Measurements from ENCODE around the gene HEPN1. TPM values are rescaled to one million over a fixed set of nuclear protein-coding genes. Genes with fewer than 3 reads are reported as not detected.

The HEPN1 gene
- total RNA-seq, 1 experiment from 2014 or later: not detected

GRCh38 chr11:124937336-124937935, 18.4 kb downstream of the HEPN1 start:
- no peak overlapping the region for H3K4me2 ChIP-seq (ENCODE audit: low read depth, low read length, poor library complexity, severe bottlenecking)
- no peak overlapping the region for H3K4me3 ChIP-seq (ENCODE audit: low read length)
- H3K9ac ChIP-seq (ENCODE audit: low read length): no peak overlapping the region
- H3K27me3 ChIP-seq (ENCODE audit: low read length): no peaks in the 10 kb centered on the region
- no peaks in the 10 kb centered on the region for H3K9me3 ChIP-seq (ENCODE audit: low read length)
- H3K79me2 ChIP-seq (ENCODE audit: low read length): no peaks in the 10 kb centered on the region
- no peak overlapping the region for H2AFZ ChIP-seq (ENCODE audit: low read length)
- DNase-seq: no peak
- no peak overlapping the region for H3K27ac ChIP-seq (ENCODE audit: low read length)
- H4K20me1 ChIP-seq (ENCODE audit: insufficient read depth, low read depth, low read length): no peaks in the 10 kb centered on the region
- no peaks in the 10 kb centered on the region for H3K4me1 ChIP-seq (ENCODE audit: low read length)
- no peaks in the 10 kb centered on the region for H3K36me3 ChIP-seq (ENCODE audit: insufficient read depth, low read length)
- no peaks in the 10 kb centered on the region for H3K9me2 ChIP-seq (replicated peaks; ENCODE audit: insufficient read depth, low read length)

GRCh38 chr11:124938206-124938765, 19.2 kb downstream of the HEPN1 start:
- Histone ChIP-seq H2AFZ (ENCODE audit: low read length) (no peak overlapping the region), H3K4me3 (ENCODE audit: low read length) (no peak overlapping the region), H3K36me3 (ENCODE audit: insufficient read depth, low read length) (no peaks in the 10 kb centered on the region), H3K4me1 (ENCODE audit: low read length) (no peaks in the 10 kb centered on the region), H3K27ac (ENCODE audit: low read length) (no peak overlapping the region), H3K4me2 (ENCODE audit: low read depth, low read length, poor library complexity, severe bottlenecking) (no peak overlapping the region), H3K9me3 (ENCODE audit: low read length) (no peaks in the 10 kb centered on the region), H3K79me2 (ENCODE audit: low read length) (no peaks in the 10 kb centered on the region), H4K20me1 (ENCODE audit: insufficient read depth, low read depth, low read length) (no peaks in the 10 kb centered on the region), H3K27me3 (ENCODE audit: low read length) (no peaks in the 10 kb centered on the region), H3K9ac (ENCODE audit: low read length) (no peak overlapping the region), H3K9me2 (replicated peaks; ENCODE audit: insufficient read depth, low read length) (no peaks in the 10 kb centered on the region)
- DNase-seq: no peak

GRCh38 chr11:124938970-124939369, 19.9 kb downstream of the HEPN1 start:
- no peak overlapping the region for H3K4me2 ChIP-seq (ENCODE audit: low read depth, low read length, poor library complexity, severe bottlenecking)
- no peak overlapping the region for H3K9ac ChIP-seq (ENCODE audit: low read length)
- no peaks in the 10 kb centered on the region for H3K36me3 ChIP-seq (ENCODE audit: insufficient read depth, low read length)
- no peaks in the 10 kb centered on the region for H3K9me3 ChIP-seq (ENCODE audit: low read length)
- H4K20me1 ChIP-seq (ENCODE audit: insufficient read depth, low read depth, low read length): no peaks in the 10 kb centered on the region
- no peaks in the 10 kb centered on the region for H3K9me2 ChIP-seq (replicated peaks; ENCODE audit: insufficient read depth, low read length)
- no peak for DNase-seq
- no peak overlapping the region for H3K4me3 ChIP-seq (ENCODE audit: low read length)
- H3K27ac ChIP-seq (ENCODE audit: low read length): no peak overlapping the region
- no peaks in the 10 kb centered on the region for H3K79me2 ChIP-seq (ENCODE audit: low read length)
- no peaks in the 10 kb centered on the region for H3K27me3 ChIP-seq (ENCODE audit: low read length)
- no peaks in the 10 kb centered on the region for H3K4me1 ChIP-seq (ENCODE audit: low read length)
- H2AFZ ChIP-seq (ENCODE audit: low read length): no peak overlapping the region

- H3K4me2 ChIP-seq (ENCODE audit: low read depth, low read length, poor library complexity, severe bottlenecking): no peak overlapping the region
- H3K27ac ChIP-seq (ENCODE audit: low read length): no peak overlapping the region
- no peak overlapping the region for H2AFZ ChIP-seq (ENCODE audit: low read length)
- H3K79me2 ChIP-seq (ENCODE audit: low read length): no peaks in the 10 kb centered on the region
- H3K4me1 ChIP-seq (ENCODE audit: low read length): no peaks in the 10 kb centered on the region
- no peaks in the 10 kb centered on the region for H3K9me2 ChIP-seq (replicated peaks; ENCODE audit: insufficient read depth, low read length)
- DNase-seq: no peak
- H3K27me3 ChIP-seq (ENCODE audit: low read length): no peaks in the 10 kb centered on the region
- no peaks in the 10 kb centered on the region for H3K9me3 ChIP-seq (ENCODE audit: low read length)
- no peaks in the 10 kb centered on the region for H3K36me3 ChIP-seq (ENCODE audit: insufficient read depth, low read length)
- no peak overlapping the region for H3K9ac ChIP-seq (ENCODE audit: low read length)
- no peak overlapping the region for H3K4me3 ChIP-seq (ENCODE audit: low read length)
- H4K20me1 ChIP-seq (ENCODE audit: insufficient read depth, low read depth, low read length): no peaks in the 10 kb centered on the region
These were observed 22.7 kb downstream of the HEPN1 start for GRCh38 chr11:124941703-124942102.

- H3K27me3 ChIP-seq (ENCODE audit: low read length): no peaks in the 10 kb centered on the region
- no peak overlapping the region for H3K9ac ChIP-seq (ENCODE audit: low read length)
These were observed 23.6 kb downstream of the HEPN1 start for GRCh38 chr11:124942466-124943253.

GRCh38 chr11:124943254-124943616, 24.2 kb downstream of the HEPN1 start:
- no peaks in the 10 kb centered on the region for H4K20me1 ChIP-seq (ENCODE audit: insufficient read depth, low read depth, low read length)
- H3K9me2 ChIP-seq (replicated peaks; ENCODE audit: insufficient read depth, low read length): no peaks in the 10 kb centered on the region
- H3K4me3 ChIP-seq (ENCODE audit: low read length): no peak overlapping the region
- DNase-seq: no peak
- no peaks in the 10 kb centered on the region for H3K36me3 ChIP-seq (ENCODE audit: insufficient read depth, low read length)
- no peaks in the 10 kb centered on the region for H3K79me2 ChIP-seq (ENCODE audit: low read length)
- H3K9ac ChIP-seq (ENCODE audit: low read length): no peak overlapping the region
- no peaks in the 10 kb centered on the region for H3K4me1 ChIP-seq (ENCODE audit: low read length)
- no peaks in the 10 kb centered on the region for H3K27me3 ChIP-seq (ENCODE audit: low read length)
- no peak overlapping the region for H3K4me2 ChIP-seq (ENCODE audit: low read depth, low read length, poor library complexity, severe bottlenecking)
- no peaks in the 10 kb centered on the region for H3K9me3 ChIP-seq (ENCODE audit: low read length)
- no peak overlapping the region for H2AFZ ChIP-seq (ENCODE audit: low read length)
- no peak overlapping the region for H3K27ac ChIP-seq (ENCODE audit: low read length)

More at GRCh38 chr11:124942466-124943253, 23.6 kb downstream of the HEPN1 start:
- DNase-seq: no peak
- no peak overlapping the region for H2AFZ ChIP-seq (ENCODE audit: low read length)
- H3K27ac ChIP-seq (ENCODE audit: low read length): no peak overlapping the region
- no peak overlapping the region for H3K4me2 ChIP-seq (ENCODE audit: low read depth, low read length, poor library complexity, severe bottlenecking)
- no peak overlapping the region for H3K4me3 ChIP-seq (ENCODE audit: low read length)
- no peaks in the 10 kb centered on the region for H4K20me1 ChIP-seq (ENCODE audit: insufficient read depth, low read depth, low read length)
- H3K9me2 ChIP-seq (replicated peaks; ENCODE audit: insufficient read depth, low read length): no peaks in the 10 kb centered on the region
- H3K9me3 ChIP-seq (ENCODE audit: low read length): no peaks in the 10 kb centered on the region
- no peaks in the 10 kb centered on the region for H3K79me2 ChIP-seq (ENCODE audit: low read length)
- no peaks in the 10 kb centered on the region for H3K4me1 ChIP-seq (ENCODE audit: low read length)
- H3K36me3 ChIP-seq (ENCODE audit: insufficient read depth, low read length): no peaks in the 10 kb centered on the region

GRCh38 chr11:124943741-124944140, 24.7 kb downstream of the HEPN1 start:
- no peaks in the 10 kb centered on the region for H3K36me3 ChIP-seq (ENCODE audit: insufficient read depth, low read length)
- DNase-seq: no peak
- H2AFZ ChIP-seq (ENCODE audit: low read length): no peak overlapping the region
- H3K9me3 ChIP-seq (ENCODE audit: low read length): no peaks in the 10 kb centered on the region
- H3K4me3 ChIP-seq (ENCODE audit: low read length): no peak overlapping the region
- no peaks in the 10 kb centered on the region for H3K79me2 ChIP-seq (ENCODE audit: low read length)
- no peaks in the 10 kb centered on the region for H3K9me2 ChIP-seq (replicated peaks; ENCODE audit: insufficient read depth, low read length)
- no peaks in the 10 kb centered on the region for H3K27me3 ChIP-seq (ENCODE audit: low read length)
- H3K4me1 ChIP-seq (ENCODE audit: low read length): no peaks in the 10 kb centered on the region
- H4K20me1 ChIP-seq (ENCODE audit: insufficient read depth, low read depth, low read length): no peaks in the 10 kb centered on the region
- no peak overlapping the region for H3K4me2 ChIP-seq (ENCODE audit: low read depth, low read length, poor library complexity, severe bottlenecking)
- H3K9ac ChIP-seq (ENCODE audit: low read length): no peak overlapping the region
- no peak overlapping the region for H3K27ac ChIP-seq (ENCODE audit: low read length)

- H3K4me1 ChIP-seq (ENCODE audit: low read length): no peaks in the 10 kb centered on the region
- no peaks in the 10 kb centered on the region for H3K79me2 ChIP-seq (ENCODE audit: low read length)
- no peak overlapping the region for H2AFZ ChIP-seq (ENCODE audit: low read length)
- no peaks in the 10 kb centered on the region for H3K9me3 ChIP-seq (ENCODE audit: low read length)
- no peaks in the 10 kb centered on the region for H3K36me3 ChIP-seq (ENCODE audit: insufficient read depth, low read length)
- no peaks in the 10 kb centered on the region for H4K20me1 ChIP-seq (ENCODE audit: insufficient read depth, low read depth, low read length)
- H3K9me2 ChIP-seq (replicated peaks; ENCODE audit: insufficient read depth, low read length): no peaks in the 10 kb centered on the region
- H3K4me2 ChIP-seq (ENCODE audit: low read depth, low read length, poor library complexity, severe bottlenecking): no peak overlapping the region
- no peak overlapping the region for H3K4me3 ChIP-seq (ENCODE audit: low read length)
- DNase-seq: no peak
- H3K27me3 ChIP-seq (ENCODE audit: low read length): no peaks in the 10 kb centered on the region
- H3K9ac ChIP-seq (ENCODE audit: low read length): no peak overlapping the region
- no peak overlapping the region for H3K27ac ChIP-seq (ENCODE audit: low read length)
These were observed 25.5 kb downstream of the HEPN1 start for GRCh38 chr11:124944565-124944964.
